Renal pelvis (tissue), 4 donors: Measurements from ENCODE around the gene SMAP1. TPM values are rescaled to one million over a fixed set of nuclear protein-coding genes. Genes with fewer than 3 reads are reported as not detected.

ENCODE experiments used
- DNase-seq: peaks from one replicate; pipeline ENCODE4 v3.0.0-alpha.2; 2013
- polyA plus RNA-seq, 3 donors: library from polyadenylated mRNA; unstranded; fragments of 120-200 nt; gene quantifications; one replicate each; pipeline ENCODE4 v1.2.1, GENCODE V29; 2013; ENCODE audit not compliant: insufficient read length in 3 of 3

Gene SMAP1
- polyA plus RNA-seq, 3 donors = 25.8 to 28.9 (median 27.2) TPM

- DNase-seq = no peak
Measured at GRCh38 chr6:70838907-70839285, 171.2 kb downstream of the SMAP1 start.

DNA sequence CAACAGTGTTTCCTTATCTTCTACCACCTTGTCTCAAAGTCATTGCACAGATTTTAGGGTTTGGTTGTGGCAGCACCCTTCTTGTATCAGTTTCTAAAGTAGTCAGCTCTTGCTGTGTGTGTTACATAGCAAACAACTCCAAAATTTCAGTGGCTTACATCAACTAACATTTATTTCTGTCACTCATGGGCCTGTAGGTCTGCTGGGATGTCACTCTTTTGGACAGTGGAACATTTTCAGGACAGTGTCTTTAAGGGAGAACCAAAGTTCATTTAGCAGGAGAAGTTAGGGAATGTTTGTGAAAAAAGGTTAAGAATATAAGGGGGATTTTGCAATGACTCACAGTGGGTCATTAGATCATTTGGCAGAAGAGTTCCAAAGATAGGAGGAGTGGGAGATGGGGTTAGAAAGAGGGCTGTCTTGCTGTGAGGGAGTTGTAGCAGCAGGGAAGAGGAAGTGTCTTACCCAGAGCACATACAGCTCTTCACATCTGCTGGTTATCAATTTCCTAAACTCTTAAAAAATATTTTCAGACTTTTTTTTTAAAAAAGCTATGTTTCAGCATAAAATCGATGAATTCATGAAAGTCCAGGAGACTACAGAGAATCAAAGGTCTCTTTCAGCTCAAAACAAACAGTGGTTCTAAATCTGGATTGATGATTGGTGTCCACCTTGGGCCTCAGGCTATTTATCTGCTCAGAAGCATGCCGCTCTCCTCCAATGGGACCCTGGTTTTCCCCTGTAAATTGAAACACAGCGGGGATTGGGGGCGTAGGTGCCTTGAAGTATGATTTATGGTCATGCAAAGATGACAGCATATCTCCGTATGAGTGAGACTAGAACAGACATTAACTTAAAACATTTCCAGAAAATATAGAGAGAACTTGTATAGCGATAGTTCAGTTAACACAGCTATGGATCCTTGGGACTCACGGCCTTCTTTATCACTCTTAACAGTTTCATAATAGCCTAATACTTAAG lies 171.9 kb downstream of the SMAP1 start:
- no peak for DNase-seq

GRCh38 chr6:70841112-70841511 lies 173.4 kb downstream of the SMAP1 start:
- DNase-seq = no peak

- no peak for DNase-seq
Measured at GRCh38 chr6:70842541-70842940, 174.9 kb downstream of the SMAP1 start.

- no peak for DNase-seq
Measured at GRCh38 chr6:70843328-70843918, 175.7 kb downstream of the SMAP1 start.

GRCh38 chr6:70844301-70844700 lies 176.6 kb downstream of the SMAP1 start:
- DNase-seq = no peak

DNA sequence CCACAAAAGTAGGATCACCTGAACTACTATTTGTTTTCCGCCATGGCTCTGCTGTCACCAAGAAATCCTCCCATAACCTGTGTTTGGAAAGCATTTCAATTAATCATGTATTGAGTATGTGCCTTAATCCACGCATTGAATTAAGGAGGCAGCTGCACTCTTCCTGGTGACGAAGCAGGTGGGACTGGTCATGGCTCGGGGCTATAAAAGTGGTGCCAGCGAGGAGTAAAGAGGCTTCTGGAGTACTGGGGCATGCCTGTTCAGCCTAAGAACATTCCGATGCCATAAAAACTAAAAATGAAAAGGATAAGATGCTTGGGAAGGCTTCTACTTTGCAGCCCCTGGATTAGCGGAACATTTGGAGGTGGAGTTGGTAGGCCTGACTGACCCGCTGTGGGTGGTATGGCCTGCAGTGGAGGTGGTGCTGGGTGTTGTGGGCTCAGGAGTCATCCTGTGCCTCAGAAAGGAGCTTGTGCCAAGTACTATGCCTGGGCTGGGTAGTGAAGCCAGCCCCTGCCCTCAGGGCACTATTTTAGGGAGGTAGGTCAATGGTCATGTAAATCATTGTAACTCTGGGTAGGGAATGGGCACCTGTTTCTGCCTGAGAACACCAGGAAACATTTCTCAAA lies 178.6 kb downstream of the SMAP1 start:
- DNase-seq = peak; percentile 7

DNA sequence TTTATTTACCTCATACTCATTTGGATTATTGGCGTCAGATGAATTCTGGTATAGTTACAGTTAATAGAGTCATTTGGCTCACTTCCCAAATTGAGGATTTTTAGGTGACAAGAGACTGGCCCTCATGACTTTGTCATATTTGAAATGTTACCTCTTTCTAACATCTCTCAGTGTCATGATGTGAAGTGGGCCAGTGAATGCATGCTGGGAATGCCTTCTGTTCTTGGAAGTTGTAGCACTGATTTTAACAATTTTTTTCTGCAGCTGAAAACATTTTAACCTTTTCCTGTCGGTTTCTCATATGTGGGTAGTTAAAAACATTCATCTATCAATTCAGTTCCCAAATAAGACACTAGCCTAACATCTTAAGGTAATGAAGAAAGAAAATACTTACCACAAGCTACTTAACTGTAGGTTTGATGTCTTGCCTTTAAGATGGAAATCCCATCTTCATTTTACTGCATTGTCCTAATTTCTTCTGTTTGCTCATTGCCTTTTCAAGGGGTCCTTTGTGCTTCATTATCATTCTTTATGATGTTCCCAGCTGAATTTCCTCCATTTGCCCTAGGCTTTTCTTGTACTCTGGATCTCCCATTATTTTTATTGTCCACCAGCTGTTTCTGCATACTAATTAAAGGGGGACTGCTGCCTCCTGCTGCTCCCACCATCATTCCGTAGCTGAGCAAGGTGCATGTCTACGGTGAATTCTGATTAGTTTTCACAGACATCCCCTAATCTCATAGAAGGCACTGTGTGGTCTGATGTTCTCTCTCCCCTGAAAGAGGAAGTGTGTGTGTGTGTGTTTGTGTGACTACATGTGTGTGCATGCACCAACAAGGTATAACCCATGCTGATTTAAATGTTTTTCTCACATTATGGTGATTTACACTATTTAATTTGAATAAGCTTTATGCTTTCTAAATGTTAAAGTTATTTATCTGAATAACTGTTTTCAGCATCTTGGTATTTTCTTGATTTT lies 179.7 kb downstream of the SMAP1 start:
- no peak for DNase-seq

DNA sequence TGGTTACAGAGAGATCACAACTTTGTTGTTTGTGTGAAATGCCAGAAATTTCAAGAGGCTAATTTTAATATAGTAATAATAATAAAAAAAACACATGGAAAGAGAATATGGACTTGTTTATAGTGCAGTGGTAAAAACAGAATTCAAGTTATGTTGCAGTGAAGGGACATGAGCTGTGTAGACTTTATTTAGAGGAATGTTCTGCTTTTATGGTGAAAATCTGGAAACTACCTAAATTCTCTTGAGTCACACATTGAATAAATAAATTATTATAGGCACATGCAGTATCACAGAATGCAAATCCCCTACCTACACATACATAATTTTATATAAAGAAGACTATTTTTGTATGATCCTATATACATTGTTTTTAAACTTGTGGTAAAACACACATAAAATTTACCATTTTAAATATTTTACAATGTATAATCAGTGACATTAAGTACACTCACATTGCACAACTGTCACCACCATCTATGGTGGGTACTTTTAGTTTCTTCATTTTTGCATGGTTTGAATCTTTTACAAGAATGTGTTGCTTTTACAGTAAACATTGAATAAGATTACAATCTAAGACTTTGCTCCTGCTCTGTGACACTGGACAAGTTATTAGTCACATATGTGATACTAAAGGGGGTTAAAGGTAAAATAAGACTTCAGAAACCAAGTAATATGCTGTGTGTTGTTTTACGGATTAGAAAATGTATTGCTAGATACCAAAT lies 181.8 kb downstream of the SMAP1 start:
- no peak for DNase-seq

- no peak for DNase-seq
Measured at GRCh38 chr6:70852667-70853246, 185.1 kb downstream of the SMAP1 start.

GRCh38 chr6:70857387-70858077 lies 189.8 kb downstream of the SMAP1 start:
- no peak for DNase-seq

GRCh38 chr6:70860045-70860444 lies 192.4 kb downstream of the SMAP1 start:
- no peak for DNase-seq

DNA sequence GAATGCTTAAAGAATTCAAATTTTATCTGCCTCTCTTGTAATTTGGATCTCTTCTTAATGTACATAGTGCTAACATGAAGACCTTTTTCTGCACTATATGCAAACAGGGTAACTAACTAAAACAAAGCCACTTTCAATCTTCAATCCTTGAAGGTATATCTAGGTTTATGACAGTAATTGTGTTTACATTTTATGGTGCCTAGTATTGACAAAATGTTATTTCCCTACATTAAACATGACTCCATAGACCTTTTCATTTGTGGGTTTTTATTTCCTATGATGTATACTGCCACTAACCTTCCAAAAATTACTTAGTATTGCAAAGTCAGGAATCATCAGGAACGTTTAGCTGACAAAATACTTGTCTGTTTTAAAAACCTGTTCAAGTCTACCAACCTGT lies 193.2 kb downstream of the SMAP1 start:
- DNase-seq = no peak

GRCh38 chr6:70863343-70863742 lies 195.7 kb downstream of the SMAP1 start:
- no peak for DNase-seq

- DNase-seq = no peak
Measured at GRCh38 chr6:70864401-70864800, 196.7 kb downstream of the SMAP1 start.

GRCh38 chr6:70872469-70872868 lies 204.8 kb downstream of the SMAP1 start:
- DNase-seq = no peak

- DNase-seq = no peak
Measured at GRCh38 chr6:70874181-70874913, 206.7 kb downstream of the SMAP1 start.

DNA sequence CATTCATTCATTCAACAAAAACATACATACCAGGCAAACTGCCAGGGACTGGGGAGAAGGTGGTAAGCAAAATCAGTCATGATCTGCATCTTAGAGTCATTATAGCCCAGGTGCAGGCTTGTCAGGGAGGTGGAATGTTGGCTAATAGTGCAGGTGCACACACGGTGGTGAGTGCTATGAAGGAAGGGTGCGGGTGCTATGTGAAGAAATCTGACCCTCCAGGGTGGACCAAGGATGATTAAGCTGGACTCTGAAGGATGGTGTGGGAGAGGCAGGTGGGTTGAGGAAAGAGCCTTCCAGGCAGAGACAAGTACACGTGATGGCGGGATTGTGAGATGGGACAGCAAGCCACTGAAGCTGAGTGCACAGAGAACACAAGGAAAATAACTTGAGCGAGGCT lies 211.8 kb downstream of the SMAP1 start:
- DNase-seq = no peak
